Ishikawa (cell line): ENCODE results near the gene KCNK7.

ENCODE experiments used
- CEBPB ChIP-seq: IDR thresholded peaks from 2 replicates; pipeline ENCODE4 v1.6.1; 2012
- CREB1 ChIP-seq: IDR thresholded peaks from 2 replicates; pipeline ENCODE4 v1.6.1; 2012; ENCODE audit warnings: low read depth
- EGR1 ChIP-seq: IDR thresholded peaks from 2 replicates; pipeline ENCODE4 v1.6.1; 2012
- EP300 ChIP-seq: IDR thresholded peaks from 2 replicates; pipeline ENCODE4 v1.6.1; 2012; ENCODE audit warnings: borderline replicate concordance
- FOXM1 ChIP-seq: IDR thresholded peaks from 2 replicates; pipeline ENCODE4 v1.6.1; 2012; ENCODE audit warnings: low read depth, borderline replicate concordance
- NFIC ChIP-seq: IDR thresholded peaks from 2 replicates; pipeline ENCODE4 v1.6.1; 2012
- RAD21 ChIP-seq: IDR thresholded peaks from 2 replicates; pipeline ENCODE4 v1.6.1; 2012; ENCODE audit warnings: low read depth
- REST ChIP-seq: IDR thresholded peaks from 2 replicates; pipeline ENCODE4 v1.6.1; 2012; ENCODE audit warnings: low read depth, mild to moderate bottlenecking
- TAF1 ChIP-seq: IDR thresholded peaks from 2 replicates; pipeline ENCODE4 v1.6.1; 2012; ENCODE audit warnings: low read depth, mild to moderate bottlenecking
- TCF12 ChIP-seq: IDR thresholded peaks from 2 replicates; pipeline ENCODE4 v1.6.1; 2012; ENCODE audit warnings: low read depth
- TEAD4 ChIP-seq: IDR thresholded peaks from 2 replicates; pipeline ENCODE4 v1.6.1; 2012
- YY1 ChIP-seq: IDR thresholded peaks from 2 replicates; pipeline ENCODE4 v1.6.1; 2012; ENCODE audit warnings: low read depth
- ZBTB7A ChIP-seq: IDR thresholded peaks from 2 replicates; pipeline ENCODE4 v1.6.1; 2012; ENCODE audit warnings: low read depth
- TF ChIP-seq, protein P1 (sequence below): IDR thresholded peaks from 2 replicates; pipeline ENCODE4 v1.6.1; 2012
- TF ChIP-seq, protein P2 (sequence below): IDR thresholded peaks from 2 replicates; pipeline ENCODE4 v1.6.1; 2012

KCNK7 gene

DNA sequence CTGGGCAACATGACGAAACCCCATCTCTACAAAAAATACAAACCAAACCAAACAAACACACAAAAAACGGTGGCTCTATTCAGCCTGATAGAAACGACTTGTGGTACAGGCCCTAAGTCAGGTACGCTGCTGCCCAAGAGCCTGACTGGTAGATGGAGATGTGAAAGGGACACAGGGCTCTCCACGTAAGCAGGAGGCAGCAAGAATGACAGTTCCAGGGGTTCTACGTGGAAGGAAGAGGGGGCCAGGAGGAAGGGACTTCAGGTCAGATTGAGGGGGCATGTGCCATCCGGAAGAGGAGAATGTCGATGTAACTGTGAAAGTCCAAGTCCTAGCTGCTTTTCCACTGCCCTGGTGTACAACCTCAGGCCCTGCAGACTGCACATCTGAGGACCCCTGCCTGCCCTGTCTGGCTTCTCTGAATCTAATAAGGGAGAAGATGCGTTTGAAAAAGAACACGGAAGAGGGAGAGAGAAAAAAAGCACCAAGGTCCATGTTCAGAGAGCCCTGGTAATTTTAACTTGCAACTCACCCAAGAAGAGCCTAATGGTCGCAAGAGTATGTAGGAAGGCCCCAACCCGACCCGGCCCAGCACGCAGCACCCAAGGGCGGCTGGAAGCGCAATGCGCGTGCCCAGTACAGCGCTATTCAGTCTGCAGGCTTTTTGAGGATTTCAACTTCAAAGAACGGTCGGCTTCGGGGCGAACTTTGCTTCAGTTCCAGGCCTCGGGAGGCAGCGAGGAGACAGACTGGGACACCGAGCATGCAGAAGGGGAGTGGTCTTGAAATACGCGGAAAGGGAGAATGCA lies 26.2 kb downstream of the KCNK7 start:
- TF ChIP-seq EGR1 (no peak), FOXM1 (no peak), REST (no peak), CEBPB (no peak)
- TF ChIP-seq, protein P1, sequence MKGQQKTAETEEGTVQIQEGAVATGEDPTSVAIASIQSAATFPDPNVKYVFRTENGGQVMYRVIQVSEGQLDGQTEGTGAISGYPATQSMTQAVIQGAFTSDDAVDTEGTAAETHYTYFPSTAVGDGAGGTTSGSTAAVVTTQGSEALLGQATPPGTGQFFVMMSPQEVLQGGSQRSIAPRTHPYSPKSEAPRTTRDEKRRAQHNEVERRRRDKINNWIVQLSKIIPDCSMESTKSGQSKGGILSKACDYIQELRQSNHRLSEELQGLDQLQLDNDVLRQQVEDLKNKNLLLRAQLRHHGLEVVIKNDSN: no peak
- TF ChIP-seq, protein P2, sequence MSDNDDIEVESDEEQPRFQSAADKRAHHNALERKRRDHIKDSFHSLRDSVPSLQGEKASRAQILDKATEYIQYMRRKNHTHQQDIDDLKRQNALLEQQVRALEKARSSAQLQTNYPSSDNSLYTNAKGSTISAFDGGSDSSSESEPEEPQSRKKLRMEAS: no peak

GRCh38 chr11:65565624-65566453 lies 29.8 kb downstream of the KCNK7 start:
- TF ChIP-seq TCF12 (no peak), TEAD4 (no peak), ZBTB7A (no peak), NFIC (no peak), RAD21 (no peak), REST (no peak), FOXM1 (no peak)
- TF ChIP-seq, protein P2: no peak

DNA sequence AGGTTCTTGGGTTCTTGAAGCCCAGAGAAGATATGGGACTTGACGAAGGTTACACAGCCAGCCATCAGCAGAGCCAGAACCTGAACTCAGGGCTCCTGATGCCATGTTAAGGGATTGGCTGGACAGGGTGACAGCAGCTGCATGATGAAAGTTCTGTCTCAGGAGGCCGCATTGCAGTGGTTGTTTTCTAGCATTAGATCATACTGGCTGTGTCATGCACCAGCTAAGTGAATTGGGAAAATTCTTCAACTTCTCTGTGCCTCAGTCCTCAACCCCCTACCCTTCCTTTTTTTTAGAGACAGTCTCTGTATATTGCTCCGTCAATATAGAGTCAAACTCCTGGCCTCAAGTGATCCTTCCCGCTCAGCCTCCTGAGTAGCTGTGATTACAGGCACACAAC lies 32.0 kb downstream of the KCNK7 start:
- no peak for TF ChIP-seq YY1
- no peak for TF ChIP-seq CREB1
- TF ChIP-seq EGR1: no peak
- no peak for TF ChIP-seq TEAD4
- no peak for TF ChIP-seq RAD21
- TF ChIP-seq ZBTB7A: no peak
- TF ChIP-seq, protein P2: no peak

- no peak for TF ChIP-seq TCF12
- TF ChIP-seq, protein P1: no peak
- no peak for TF ChIP-seq CEBPB
- no peak for TF ChIP-seq REST
- TF ChIP-seq, protein P2: no peak
- no peak for TF ChIP-seq CREB1
- no peak for TF ChIP-seq YY1
- no peak for TF ChIP-seq EGR1
- TF ChIP-seq EP300: no peak
- no peak for TF ChIP-seq TEAD4
- no peak for TF ChIP-seq FOXM1
- TF ChIP-seq ZBTB7A: no peak
- no peak for TF ChIP-seq TAF1
- TF ChIP-seq RAD21: no peak
- TF ChIP-seq NFIC: no peak
Measured at GRCh38 chr11:65562788-65563187, 32.8 kb downstream of the KCNK7 start.
